ENCODE data around the gene PLCG1.

DNA sequence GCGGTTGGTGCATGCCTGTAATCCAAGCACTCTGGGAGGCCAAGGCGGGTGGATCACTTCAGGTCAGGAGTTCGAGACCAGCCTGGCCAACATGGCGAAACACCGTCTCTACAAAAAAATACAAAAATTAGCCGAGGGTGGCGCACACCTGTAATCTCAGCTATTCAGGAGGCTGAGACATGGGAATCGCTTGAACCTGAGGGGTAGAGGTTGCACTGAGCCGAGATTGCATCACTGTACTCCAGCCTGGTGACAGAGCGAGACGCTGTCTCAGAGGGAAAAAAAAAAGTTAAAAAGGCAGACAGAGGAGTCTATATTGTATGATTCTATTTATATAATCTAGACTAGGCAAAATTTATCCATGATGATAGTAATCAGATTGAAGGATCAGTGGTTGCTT lies 27.3 kb upstream of the PLCG1 start:
- TF ChIP-seq POLR2AphosphoS5 (IDR thresholded peaks at IDR 0.05; ENCODE audit: low read depth, low read length): no peak
- TF ChIP-seq TAF1 (IDR thresholded peaks at IDR 0.05; ENCODE audit: borderline replicate concordance, low read depth, low read length): no peak

Data from GM12892 (cell line).